ENCODE measurements around the gene SLC45A3. TPM values are rescaled to one million over a fixed set of nuclear protein-coding genes. Genes with fewer than 3 reads are reported as not detected.
"Not testable (repeated sequence)": the region's sequence is repeated elsewhere in the genome, so short reads cannot be mapped to it uniquely, and the experiment has no call there.

Gene SLC45A3
- total RNA-seq, 1 donor from 2014 or later = 8.3 TPM

DNA sequence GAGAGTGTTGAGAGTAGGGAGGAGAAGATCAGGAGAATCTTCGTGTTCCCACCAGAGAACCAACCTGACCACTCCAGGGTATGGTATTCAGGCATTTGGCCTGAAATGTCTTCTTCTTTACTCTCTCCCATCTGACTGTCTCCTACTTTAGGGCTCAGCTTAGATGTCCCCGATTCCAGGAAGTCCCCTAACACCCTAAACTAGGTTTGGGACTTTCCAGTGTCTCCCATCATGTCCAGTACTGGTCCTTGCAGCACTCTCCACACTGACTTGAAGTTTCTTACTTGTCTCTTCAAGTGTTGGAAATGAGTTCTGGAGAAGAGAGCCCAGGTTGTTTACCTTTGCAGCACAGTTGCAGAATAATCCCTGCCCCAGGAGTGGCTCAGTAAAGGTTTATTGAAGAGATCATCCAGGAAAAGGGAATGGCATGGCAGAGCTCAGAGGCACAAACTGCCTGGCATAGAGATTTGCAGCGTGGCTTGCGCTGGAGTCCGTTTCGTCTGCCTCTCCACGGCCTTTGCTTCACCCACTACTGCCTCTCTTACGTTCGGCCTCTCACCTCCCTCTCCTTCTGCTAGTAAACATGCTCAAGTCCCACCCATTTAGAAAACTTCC, 42.3 kb downstream of the SLC45A3 start:
- no peak for DNase-seq (ENCODE audit: low read depth, low spot score)

DNA sequence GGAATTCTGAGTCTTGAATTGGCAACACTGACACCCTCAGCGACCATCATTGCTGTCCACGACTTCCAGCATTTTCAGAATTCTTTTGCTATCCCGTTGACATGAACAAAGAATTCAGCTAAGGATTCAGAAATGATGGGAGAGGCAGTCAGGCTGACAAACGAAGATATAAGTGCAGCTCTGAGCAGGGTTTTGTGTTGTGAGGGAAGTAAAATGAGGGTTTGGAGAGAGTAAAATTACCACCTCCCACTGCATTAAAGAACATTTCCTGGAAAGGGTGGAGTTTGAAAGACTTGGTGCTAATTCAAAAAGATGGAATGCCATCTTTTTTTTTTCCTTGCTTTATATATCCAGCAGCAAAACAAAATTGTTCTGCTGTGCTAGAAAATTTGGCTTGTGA, 43.6 kb downstream of the SLC45A3 start:
- DNase-seq (ENCODE audit: low read depth, low spot score) = no peak

DNA sequence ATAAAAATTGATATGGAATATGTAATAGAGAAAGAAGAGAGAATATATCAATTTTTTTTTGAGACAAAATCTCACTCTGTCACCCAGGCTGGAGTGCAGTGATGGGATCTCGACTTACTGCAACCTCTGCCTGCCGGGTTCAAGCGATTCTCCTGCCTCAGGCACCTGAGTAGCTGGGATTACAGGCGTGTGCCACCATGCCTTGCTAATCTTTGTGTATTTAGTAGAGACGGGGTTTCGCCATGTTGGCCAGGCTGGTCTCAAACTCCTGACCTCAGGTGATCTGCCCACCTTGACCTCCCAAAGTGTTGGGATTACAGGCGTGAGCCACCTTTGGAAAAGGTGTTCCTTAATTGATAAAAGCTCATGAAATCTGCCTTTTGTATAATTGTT, 44.2 kb downstream of the SLC45A3 start:
- not testable (repeated sequence) for DNase-seq (ENCODE audit: low read depth, low spot score)

DNA sequence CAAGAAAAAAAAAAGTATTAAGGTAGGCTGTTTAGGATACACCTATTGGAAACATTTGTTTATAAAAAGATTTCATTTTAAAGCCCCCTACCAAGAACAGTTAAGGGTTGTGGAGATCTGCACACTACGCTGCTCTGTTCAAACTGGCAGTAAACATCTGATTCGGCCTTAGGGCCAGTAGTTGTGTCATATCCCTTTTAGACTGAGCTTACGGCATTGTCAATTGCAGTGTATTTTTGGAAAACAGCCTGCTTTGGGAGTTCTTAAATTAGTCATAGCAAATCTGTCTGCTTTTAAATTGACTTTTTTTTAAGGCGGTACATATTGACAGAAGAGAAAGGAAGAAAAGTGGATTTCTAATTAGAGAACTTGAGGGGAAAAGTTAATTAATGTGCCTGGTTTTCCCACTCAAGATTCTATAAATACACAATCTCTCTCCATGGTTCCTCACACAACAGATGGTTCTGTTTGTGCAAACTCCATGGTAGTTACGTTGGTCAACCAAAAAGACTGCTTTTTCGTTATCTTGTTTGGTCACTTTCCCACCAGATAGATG, 46.8 kb downstream of the SLC45A3 start:
- DNase-seq (ENCODE audit: low read depth, low spot score) = peak; percentile 75

DNA sequence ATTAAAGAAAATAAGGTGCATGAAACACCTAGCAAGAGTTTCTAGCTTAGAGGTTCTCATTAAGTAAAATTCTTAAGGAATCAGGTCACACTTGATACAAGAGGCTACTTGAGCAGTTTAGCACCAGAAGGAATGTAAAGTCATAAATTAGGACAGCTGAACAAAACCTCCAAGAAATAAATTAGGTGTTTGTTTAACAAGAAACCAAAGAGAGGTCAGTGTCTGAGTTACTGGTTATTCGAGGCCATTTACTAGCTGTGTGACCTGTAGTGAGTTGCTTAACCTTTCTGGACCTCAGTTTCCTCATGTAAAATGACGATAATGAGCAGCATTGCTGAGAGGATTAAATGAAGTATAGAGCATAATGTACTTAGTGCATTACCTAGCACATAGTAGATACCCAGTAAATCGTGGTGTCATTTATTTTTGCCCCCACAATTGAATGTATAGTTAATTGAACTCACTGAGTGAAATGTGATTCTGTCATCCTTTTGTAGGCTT, 47.6 kb downstream of the SLC45A3 start:
- DNase-seq (ENCODE audit: low read depth, low spot score) = no peak

DNA sequence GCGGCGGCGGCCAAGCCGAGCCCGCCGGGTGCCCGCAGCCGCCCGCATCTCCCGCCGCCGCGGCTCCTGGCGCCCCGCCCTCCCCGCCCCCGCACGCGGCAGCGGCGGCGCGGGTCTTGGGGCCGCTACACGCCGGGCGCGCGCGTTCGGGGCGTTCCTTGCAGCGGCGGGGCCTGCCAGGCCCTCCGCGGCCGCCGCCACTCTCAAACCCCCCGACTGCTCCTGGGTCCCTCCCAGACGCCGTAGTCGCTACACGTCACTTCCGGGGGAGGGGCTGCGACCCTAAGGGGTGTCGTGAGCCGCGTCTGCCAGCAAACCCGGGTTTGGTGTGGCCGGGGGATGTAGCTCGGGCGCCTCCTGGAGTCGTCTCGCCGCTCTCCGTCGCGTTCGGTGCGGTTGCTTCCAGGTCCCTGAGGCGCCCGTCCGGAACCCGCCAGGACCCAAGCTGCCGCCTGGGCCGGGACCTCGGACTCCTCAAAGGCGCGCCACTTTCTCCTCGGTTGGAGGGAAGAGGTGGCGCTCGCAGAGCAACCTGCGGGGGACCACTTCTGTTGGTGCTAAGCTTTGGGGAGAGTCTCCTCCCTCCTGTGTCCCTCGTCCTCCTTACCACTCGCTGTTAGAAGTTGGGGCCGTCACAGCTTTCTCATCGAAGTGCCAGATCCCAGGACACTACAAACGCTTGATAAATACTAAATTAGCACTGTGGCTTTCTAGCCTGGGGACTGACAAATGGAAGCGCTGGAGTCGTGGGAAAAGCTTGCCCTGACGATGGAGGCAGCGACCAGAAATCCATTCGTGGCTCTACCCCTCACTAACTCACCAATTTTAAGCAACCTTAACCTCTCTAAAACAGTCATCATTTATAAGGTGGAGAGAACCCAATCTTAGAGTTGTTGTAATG, 48.3 kb downstream of the SLC45A3 start, which contains the start of gene ELK4:
Gene ELK4, minus strand, starts transcription at position 244 of the 901 bp plus-strand sequence. CDS start 8,129 bp downstream, outside the sequence.
- DNase-seq (ENCODE audit: low read depth, low spot score) = peak; percentile 96

DNA sequence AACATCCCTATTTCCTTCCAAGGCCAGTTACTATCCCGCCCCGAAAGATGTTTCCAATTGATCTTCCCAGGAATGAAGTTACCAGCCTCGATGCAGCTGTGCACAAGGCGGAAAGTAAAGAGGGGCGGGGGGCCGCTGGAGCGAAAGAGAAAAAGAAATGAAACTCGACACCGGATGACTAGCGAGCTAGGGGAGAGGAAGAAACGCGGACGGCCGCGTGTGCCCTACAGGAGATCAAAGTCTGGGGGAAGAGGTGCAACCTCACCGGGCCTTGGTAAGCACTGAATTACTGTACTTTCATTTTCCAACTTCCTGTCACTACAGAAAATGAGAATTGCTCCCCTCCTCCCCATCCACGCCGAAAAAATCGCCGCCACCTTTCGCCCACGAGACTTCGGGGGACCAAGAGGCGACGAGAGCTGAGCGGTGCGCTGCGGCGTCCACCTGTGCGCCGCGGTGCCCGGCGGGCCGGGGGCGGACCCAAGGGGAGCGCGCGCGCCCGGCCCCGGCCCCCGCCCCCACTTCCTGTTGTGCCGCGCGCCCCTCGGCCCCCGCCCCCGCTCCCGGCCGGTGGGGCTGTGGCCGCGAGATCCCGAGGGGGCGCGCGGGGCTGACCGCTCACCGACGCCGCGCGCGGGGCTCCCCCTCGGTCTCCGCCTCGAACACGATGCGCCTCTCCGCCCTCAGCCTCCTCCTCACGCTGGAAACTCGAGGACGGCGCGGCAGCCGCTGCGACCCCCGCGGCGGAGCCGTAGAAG, 49.1 kb downstream of the SLC45A3 start:
- DNase-seq (ENCODE audit: low read depth, low spot score) = peak; percentile 46

DNA sequence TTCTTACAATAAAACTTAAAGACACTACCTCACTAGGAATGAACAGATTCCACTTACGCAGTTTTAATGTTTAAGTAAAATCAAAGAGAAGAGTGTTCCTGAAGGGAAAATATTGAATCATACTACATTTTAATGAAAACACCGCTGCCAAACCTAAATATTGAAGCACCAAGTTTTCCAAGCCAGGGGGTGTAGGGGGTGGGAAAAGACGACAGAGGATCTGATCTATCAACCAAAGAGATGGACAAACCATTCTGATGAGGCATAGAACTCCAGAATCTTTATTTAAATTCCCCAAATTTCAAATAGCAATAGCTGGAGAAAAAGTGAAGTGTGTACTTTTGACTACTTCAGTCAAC, 49.7 kb downstream of the SLC45A3 start:
- DNase-seq (ENCODE audit: low read depth, low spot score) = no peak

DNA sequence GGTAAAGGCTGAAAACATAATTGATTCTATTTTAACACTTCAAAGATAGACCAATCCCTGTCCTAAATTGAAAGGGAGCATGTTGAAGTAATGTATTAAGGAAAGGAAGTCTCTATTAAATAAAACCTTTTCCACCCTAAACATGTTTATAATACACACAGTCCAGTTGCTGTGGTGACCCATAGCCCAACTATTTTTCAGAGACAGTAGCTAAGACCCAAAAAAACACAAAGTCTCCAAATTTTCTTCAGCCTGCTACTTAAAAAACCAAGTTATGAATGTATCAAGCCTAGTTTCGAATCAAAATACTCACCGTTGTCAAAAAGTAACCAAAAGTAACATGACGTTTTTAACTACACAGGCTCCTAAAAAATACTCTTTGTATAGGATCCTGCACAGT, 50.1 kb downstream of the SLC45A3 start:
- DNase-seq (ENCODE audit: low read depth, low spot score) = no peak

DNA sequence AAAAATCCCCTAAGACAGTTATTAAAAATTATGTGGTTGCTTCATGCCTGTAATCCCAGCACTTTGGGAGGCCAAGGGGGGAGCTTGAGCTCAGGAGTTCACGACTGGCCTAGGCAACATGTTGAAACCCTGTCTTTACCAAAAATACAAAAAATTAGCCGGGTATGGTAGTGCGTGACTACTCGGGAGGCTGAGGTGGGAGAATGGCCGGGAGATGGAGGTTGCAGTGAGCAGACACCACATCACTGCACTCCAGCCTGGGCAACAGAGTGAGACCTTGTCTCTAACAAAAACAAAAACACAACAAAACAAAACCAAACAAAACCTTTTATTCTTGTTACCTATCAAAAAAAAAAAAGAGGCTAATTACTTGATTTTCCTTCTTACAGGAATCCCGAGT, 50.6 kb downstream of the SLC45A3 start:
- DNase-seq (ENCODE audit: low read depth, low spot score) = no peak

DNA sequence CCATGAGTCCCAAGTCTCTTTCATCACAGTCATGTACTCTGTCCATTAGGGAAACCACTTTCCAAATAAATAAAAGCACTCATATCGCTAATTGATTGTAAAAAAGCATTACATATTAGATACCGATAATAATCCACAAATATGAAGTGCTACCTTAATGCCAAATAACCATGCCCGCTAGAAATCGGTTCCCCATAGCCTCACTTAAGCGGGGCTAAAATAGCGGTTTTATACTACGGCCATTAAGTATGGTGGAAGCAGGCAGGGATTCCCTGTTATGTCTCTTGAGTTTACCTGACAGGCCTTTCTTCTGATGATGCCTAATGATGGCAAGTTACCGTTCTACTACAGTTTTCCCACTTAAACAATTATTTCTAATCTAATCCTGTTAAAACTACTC, 52.4 kb downstream of the SLC45A3 start:
- DNase-seq (ENCODE audit: low read depth, low spot score) = no peak

DNA sequence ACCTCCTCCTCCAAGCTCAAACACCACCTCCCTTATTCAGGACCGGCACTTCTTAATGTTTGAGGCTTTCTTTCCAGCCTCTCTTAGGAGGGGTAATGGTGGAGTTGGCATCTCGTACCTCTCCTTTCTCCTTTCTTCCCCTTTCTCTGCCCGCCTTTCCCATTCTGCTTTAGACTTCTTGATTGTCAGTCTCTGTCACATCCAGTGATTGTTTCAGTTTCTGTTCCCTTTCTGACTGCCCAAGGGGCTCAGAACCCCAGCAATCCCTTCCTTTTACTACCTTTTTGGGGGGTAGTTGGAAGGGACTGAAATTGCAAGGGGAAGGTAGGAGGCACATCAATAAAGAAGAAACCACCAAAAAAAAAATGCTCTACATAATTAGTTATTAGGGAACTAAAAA, 54.1 kb downstream of the SLC45A3 start:
- no peak for DNase-seq (ENCODE audit: low read depth, low spot score)

DNA sequence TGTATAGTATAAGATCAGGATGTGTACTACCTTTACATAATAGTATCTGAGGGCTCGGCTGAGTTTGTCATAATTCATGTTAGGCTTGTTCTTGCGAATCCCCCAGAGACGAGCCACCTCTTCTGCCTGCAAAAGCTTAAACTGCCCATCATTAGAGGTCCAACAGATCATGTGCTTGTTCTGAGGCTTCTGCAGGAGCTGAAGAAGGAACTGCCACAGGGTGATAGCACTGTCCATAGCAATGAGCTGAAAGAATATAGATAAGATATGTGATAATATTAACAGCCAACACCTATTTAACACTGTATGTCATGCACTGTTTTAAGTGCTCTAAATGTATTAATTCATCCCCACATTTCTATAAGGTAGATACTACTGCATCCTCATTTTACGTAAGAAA, 56.7 kb downstream of the SLC45A3 start:
- DNase-seq (ENCODE audit: low read depth, low spot score) = no peak

DNA sequence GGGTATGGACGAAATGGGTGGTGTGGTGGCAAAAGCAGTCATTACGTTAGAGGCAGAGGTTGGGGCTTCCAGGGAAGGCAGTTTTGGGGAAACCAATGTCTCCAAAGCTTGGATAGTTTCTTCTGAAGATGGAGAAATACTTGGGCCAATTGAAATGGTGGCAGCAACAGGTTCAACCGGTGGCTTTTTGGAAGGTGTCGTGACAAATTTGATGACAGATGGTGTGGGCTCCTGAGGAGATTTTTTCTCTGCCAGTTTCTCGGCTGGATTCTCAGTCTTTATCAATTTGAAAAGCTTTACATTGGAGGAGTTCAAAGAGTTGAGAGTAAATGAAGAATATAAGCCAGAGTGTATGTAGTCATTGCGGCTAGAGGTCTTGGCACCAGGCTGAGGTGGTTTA, 60.0 kb downstream of the SLC45A3 start:
- no peak for DNase-seq (ENCODE audit: low read depth, low spot score)

DNA sequence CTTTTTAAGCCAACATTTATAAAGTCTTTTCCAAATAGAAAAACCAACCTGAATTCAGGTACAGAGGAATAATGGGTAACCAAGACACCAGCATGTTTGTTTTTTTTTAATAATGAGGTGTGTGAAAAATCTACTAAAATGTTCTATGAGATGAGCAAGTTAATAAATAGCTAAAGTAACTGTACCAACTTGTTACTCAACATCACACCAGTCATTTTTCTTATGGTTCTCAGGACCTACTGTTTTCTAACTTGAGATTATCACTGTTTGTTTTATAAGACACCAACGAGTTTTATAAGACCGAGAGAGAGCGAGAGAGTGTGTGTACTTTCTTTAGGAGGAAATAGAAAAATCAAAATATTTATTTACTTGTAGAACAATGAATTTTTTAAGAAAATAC, 60.9 kb downstream of the SLC45A3 start:
- no peak for DNase-seq (ENCODE audit: low read depth, low spot score)

DNA sequence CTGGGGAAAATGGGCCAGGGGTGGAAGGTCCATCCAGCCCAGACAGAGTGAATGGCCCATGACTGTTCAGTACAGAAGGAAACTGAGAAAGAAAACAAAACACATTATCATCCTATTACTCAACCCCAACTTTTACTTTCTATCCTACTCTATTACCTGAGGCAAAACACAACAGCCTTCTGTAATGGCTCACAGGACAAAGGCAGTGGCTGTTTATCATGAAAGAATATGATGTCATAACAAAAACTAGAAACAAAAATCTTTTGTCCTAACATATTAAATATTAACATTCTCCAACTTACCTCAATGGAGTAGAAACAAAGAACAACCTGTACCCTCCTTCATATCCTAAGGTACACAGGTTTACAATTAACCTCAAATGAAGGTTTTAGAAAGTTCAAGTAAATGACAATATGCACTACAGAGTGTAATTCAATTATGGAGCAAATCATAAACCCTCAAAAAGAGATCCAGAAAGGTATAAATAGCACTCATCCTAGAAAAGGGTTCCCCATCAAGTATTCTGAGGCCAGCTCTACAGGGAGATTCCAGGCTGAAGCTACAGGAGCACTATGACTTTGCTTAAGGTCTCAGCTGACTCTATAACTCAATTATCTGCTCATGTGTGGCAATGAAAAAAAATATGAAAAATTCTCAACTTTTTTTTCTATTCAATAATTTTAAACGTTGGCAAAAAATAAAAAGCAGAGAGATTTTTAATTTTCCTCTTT, 63.6 kb downstream of the SLC45A3 start:
- DNase-seq (ENCODE audit: low read depth, low spot score) = no peak

DNA sequence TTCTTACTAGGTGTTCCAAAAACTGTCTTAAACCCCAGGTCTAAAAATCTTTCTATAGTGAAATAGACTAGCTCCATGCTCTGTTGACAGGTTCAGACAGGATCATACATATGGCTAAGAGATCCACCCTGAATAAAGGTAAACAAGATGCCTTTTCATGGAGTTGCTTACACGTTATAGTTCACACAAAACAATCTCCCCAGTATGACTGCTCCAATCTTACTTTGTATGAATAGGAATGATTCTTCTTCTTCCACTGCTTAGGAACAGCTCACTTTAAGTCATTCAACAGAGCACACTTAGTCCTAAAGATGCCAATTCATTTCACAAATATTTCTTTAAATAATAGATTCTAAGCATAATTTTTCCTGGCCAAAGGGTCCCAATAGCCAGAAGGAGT, 64.5 kb downstream of the SLC45A3 start:
- no peak for DNase-seq (ENCODE audit: low read depth, low spot score)

DNA sequence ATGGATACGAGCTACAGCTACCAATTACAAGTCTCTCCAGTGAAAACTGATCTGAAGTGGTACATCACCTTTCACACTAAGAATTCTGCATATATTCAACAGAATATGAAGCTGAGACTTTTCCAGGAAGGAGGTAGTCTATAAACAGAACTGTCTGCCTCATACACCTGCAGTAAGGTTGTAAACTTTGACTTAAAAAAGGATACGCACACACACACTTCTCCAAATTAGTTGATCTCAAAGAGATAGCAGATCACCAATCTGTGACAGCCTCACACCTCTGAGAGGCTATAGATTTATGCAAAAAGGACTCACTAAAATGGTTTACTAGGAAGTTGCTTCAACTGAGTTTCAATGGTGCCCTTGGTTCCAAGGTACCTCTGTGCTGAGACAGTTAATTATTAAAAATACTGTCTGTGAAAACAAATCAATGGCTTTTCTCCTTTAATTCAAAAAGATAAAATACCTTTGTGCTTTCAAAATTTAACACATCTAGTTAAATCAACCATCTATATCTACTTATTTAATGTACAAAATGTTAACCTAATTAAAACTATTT, 66.4 kb downstream of the SLC45A3 start:
- no peak for DNase-seq (ENCODE audit: low read depth, low spot score)

DNA sequence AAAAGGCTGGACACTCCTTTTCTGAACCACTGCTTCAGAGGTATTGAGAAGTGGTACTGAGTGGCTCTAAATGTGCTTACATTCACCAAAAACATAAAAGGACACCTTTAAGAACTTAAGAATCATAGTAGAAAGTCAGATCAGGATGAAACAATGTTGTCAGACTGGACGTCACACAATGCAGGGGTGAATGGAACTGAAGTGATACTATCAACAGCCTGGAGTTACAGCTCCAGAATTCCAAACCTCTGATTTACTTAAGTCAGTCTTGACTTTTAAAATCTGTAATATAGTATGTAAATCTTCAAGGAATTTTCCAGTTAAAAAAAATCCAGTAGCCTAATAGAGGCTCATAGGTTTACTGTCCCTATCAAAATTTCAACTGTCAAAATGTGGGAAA, 67.8 kb downstream of the SLC45A3 start:
- no peak for DNase-seq (ENCODE audit: low read depth, low spot score)

DNA sequence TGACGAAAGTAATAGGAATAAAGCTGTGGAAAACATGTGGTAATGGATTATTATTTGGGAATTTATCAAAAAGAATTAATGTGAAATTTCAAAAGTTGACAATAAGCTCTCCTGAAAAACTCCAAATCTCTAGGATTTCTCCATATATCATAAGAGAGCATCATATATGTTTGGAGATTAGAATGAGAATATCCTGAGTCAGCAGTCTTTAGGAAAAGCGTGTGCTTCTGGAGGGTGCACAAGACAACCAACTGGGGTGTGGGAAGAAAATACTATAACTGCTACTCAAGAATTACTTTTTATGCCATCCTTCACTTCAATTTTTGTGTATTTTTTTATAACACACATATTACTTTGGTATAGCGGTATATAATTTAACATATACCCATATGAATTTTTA, 68.2 kb downstream of the SLC45A3 start:
- no peak for DNase-seq (ENCODE audit: low read depth, low spot score)

Measured in pulmonary artery endothelial cell (primary cell).